Pancreas (tissue), 10 donors: ENCODE results near the gene PPIE. TPM values are rescaled to one million over a fixed set of nuclear protein-coding genes. Genes with fewer than 3 reads are reported as not detected.

Source experiments
- ATAC-seq, 4 donors: fragments of 200-7000 bp; cut with Tn5 transposase; one replicate each; pipeline versions ENCODE4 v1.8.0 to v1.9.1; 2020; ENCODE audit warnings: mild to moderate bottlenecking in 4 of 4, moderate library complexity in 4 of 4
- DNase-seq, 6 donors: peaks; one replicate each; pipeline ENCODE4 v3.0.0-alpha.2; 2020
- FAIRE-seq: peaks from 2 replicates; lab custom pipeline; 2012; peaks lifted over from hg19 to GRCh38; lab: Jason Lieb, UNC
- H3K27ac ChIP-seq, 4 donors: fragments of 200-600 bp; sonication (generic); 1 replicate in 3 of 4; 2 replicates in 1 of 4; pipeline versions ENCODE4 v1.5.0 to v1.8.0; 2020
- H3K27me3 ChIP-seq, 4 donors: fragments of 200-600 bp; one replicate each; pipeline ENCODE4 v1.8.0; 2021
- H3K36me3 ChIP-seq, 3 donors: fragments of 200-600 bp; sonication (generic) in 1 of 3; one replicate each; pipeline versions ENCODE4 v1.5.0 to v1.8.0; 2020 to 2021
- H3K4me1 ChIP-seq, 3 donors: fragments of 200-600 bp; one replicate each; pipeline ENCODE4 v1.8.0; 2021
- H3K4me3 ChIP-seq, 4 donors: fragments of 200-600 bp; sonication (generic) in 2 of 4; one replicate each; pipeline versions ENCODE4 v1.5.0 to v1.8.0; 2020 to 2021
- H3K9me3 ChIP-seq, 4 donors: fragments of 200-600 bp; one replicate each; pipeline ENCODE4 v1.8.0; 2021
- WGBS, 2 donors: extraction: QIAGEN DNeasy Blood & Tissue Kit; methylation state at CpG; one replicate each; pipeline ENCODE4 v1.1.7; 2013; 5-methylcytosine and 5-hydroxymethylcytosine counted together
- intact Hi-C, 3 donors: fragments of 100-400 bp; cut with DNase I; formaldehyde crosslinking; loops; one replicate each; pipeline versions ENCODE4 v1.11.1 to v1.14.2; 2022
- polyA plus RNA-seq, 2 donors: library from polyadenylated mRNA; stranded (reverse); fragments of 200-250 nt; gene quantifications; one replicate each; pipeline ENCODE4 v1.2.3, GENCODE V29; 2013
- total RNA-seq, 6 donors: library from RNA; stranded (reverse); fragmentation: NEBNext Ultra II Directional in 4 of 6; extraction: Animal tissue kit (Norgen Biotek cat#: 25700) in 4 of 6; gene quantifications; one replicate each; pipeline versions ENCODE4 v1.2.1 to v1.2.4, GENCODE V29; 2021 to 2023
- TF ChIP-seq, protein P1 (sequence below), 4 donors: fragments of 200-600 bp; sonication (generic) in 3 of 4; IDR thresholded peaks; one replicate each; pipeline versions ENCODE4 v1.5.0 to v1.8.0; 2021; ENCODE audit warnings: antibody characterized with exemption in 4 of 4
- donor health status: healthy with polysubstance abuse.
- donor health status: DM: no; HTN: no; CAD: no; lungs with moderate emphysema.
- donor health status: DM: no; HTN: no; CAD: no.
- donor health status: control.
- donor health status: control.
- donor health status: Bipolar disorder and iron deficiency.
- donor health status: DM: yes; HTN: yes; CAD: no.
- donor health status: DM: no; HTN: no; CAD: no.
- donor health status: DM: no; HTN: no; CAD: no.
- donor health status: DM: yes; HTN: yes; CAD: no.

The PPIE gene
- total and polyA plus RNA-seq, 8 donors: 18.1 to 42.5 (median 27.1) TPM

DNA sequence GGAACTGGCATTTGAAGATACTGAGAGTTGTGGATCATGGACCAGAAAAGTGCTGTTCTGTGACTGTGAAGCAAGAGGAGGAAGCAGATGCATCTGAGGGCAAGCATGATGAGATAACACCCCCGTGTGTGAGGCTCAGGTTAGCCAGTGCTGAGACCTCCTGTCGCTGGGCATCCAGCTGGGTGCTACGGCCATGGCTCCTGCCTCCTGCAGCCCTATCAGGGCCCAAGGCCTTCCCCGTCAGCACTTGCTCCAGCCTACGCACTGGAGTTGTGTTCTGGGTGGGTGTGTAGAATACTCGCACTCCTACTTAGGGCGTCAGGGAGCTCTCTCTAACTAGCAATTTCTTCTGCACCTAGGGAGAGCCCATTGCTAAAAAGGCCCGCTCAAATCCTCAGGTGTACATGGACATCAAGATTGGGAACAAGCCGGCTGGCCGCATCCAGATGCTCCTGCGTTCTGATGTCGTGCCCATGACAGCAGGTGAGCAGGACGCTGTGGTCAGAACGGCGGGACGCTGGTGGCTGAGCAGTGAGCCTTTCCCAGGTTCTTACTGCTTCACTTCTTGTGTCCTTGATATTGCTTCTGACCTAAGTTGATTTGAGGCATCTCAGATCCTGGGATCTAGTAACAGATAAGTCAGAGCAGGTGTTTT lies 6.5 kb downstream of the PPIE start:
- TF ChIP-seq, protein P1, sequence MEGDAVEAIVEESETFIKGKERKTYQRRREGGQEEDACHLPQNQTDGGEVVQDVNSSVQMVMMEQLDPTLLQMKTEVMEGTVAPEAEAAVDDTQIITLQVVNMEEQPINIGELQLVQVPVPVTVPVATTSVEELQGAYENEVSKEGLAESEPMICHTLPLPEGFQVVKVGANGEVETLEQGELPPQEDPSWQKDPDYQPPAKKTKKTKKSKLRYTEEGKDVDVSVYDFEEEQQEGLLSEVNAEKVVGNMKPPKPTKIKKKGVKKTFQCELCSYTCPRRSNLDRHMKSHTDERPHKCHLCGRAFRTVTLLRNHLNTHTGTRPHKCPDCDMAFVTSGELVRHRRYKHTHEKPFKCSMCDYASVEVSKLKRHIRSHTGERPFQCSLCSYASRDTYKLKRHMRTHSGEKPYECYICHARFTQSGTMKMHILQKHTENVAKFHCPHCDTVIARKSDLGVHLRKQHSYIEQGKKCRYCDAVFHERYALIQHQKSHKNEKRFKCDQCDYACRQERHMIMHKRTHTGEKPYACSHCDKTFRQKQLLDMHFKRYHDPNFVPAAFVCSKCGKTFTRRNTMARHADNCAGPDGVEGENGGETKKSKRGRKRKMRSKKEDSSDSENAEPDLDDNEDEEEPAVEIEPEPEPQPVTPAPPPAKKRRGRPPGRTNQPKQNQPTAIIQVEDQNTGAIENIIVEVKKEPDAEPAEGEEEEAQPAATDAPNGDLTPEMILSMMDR (IDR thresholded peaks at IDR 0.05): no peak
- H3K27ac ChIP-seq: no peak overlapping the region
- 91% methylated on average over 16 of the region's 16 CpGs for WGBS, 2 donors
- intact Hi-C loops: no loop called here
- H3K4me1 ChIP-seq: peaks cover 5 to 8% (median 7%) of the 10 kb centered on the region in 3 donors
- no peaks in the 10 kb centered on the region for H3K27me3 ChIP-seq
- no peaks in the 10 kb centered on the region for H3K9me3 ChIP-seq
- ATAC-seq: no peak
- no peak overlapping the region for H3K4me3 ChIP-seq
- peaks cover 0 to 81% (median 34%) of the 10 kb centered on the region in 3 donors for H3K36me3 ChIP-seq
- DNase-seq: no peak
- FAIRE-seq: no peak

GRCh38 chr1:39751595-39751994 lies 12.9 kb downstream of the PPIE start:
- Histone ChIP-seq H3K27ac (no peak overlapping the region), H3K27me3 (no peaks in the 10 kb centered on the region), H3K36me3 (peaks cover 8 to 82% (median 51%) of the 10 kb centered on the region in 3 donors), H3K4me1 (no peaks in the 10 kb centered on the region), H3K9me3 (no peaks in the 10 kb centered on the region), H3K4me3 (no peak overlapping the region)
- FAIRE-seq (no peak), DNase-seq (no peak), ATAC-seq (no peak)
- 95 to 96% methylated on average over 7 of the region's 7 CpGs for WGBS, 2 donors
- TF ChIP-seq, protein P1 (IDR thresholded peaks at IDR 0.05): no peak
- intact Hi-C loops: no loop called here

DNA sequence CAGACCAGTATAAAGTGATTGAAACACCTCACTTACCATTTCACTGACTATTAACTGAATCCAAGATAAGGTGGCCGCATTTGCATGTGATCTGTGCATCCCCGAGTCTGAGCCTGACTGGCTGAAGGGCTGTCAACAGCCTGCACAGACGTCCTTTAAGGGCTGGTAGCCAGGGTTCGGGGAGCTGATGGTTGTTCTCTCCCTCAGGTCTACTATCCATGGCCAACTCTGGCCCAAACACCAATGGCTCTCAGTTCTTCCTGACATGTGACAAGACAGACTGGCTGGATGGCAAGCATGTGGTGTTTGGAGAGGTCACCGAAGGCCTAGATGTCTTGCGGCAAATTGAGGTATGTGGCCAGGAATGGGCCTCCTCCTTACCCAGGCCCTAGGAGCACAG lies 14.0 kb downstream of the PPIE start:
- TF ChIP-seq, protein P1 (IDR thresholded peaks at IDR 0.05): no peak
- H3K27ac ChIP-seq: no peak overlapping the region
- H3K4me1 ChIP-seq: no peaks in the 10 kb centered on the region
- peaks cover 8 to 75% (median 51%) of the 10 kb centered on the region in 3 donors for H3K36me3 ChIP-seq
- H3K4me3 ChIP-seq: no peak overlapping the region
- no peaks in the 10 kb centered on the region for H3K9me3 ChIP-seq
- intact Hi-C loops: no loop called here
- ATAC-seq (no peak), DNase-seq (no peak), FAIRE-seq (no peak)
- no peaks in the 10 kb centered on the region for H3K27me3 ChIP-seq
- WGBS, 2 donors: 86 to 89% methylated on average over 6 of the region's 6 CpGs

DNA sequence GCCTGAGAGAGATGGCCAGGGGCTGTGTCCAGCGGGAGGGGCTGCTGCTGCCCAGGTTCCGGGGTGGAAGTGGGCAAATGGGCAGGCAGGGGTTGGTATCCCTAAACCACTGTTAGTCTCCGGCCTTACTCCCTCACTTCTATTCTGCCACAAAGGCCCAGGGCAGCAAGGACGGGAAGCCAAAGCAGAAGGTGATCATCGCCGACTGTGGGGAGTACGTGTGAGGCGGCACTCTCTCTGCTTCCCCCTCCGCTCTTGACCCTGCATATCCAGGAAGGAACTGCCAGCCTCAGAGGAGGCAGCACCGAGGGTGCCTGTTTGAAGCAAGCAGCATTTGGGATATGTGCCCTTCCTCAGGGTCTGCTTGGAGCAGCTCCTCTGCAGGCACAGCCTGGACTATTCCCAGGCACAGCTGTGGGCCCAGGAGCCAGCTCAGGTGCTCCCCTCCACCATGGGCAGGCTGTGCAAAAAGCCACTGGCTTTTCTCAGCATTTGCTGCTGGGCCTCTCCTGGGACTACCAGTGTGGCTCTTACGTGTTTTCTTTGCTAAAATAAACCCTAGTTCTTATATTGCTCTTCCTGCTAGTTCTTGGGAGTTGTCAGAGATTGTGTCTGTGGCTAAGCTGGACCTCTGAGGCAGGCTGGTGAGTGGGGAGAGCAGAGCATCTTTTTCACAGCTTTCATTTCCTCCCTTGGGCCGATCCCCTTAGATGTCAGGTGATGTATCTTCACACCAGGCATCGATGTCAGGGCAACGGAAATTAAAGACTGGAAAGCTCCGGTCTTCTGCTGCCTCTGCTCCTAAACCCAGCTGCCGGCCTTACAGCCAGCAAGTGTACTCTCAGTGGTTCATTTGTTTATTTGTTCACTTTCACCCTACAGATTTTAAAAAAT lies 14.7 kb downstream of the PPIE start:
- Histone ChIP-seq H3K9me3 (no peaks in the 10 kb centered on the region), H3K4me3 (no peak overlapping the region), H3K4me1 (no peaks in the 10 kb centered on the region), H3K36me3 (peaks cover 8 to 70% (median 45%) of the 10 kb centered on the region in 3 donors), H3K27ac (no peak overlapping the region), H3K27me3 (no peaks in the 10 kb centered on the region)
- ATAC-seq (peak in 2 of 4 donors; percentile 11 to 13), FAIRE-seq (no peak), DNase-seq (no peak)
- intact Hi-C loops: no loop called here
- WGBS, 2 donors: 91 to 92% methylated on average over 16 of the region's 16 CpGs
- TF ChIP-seq, protein P1 (IDR thresholded peaks at IDR 0.05): no peak
